Astrocyte of the spinal cord (primary cell): Measurements from ENCODE around the gene RHBDL3.

Source experiments
- DNase-seq: peaks from one replicate; pipeline ENCODE4 v3.0.0; 2011; ENCODE audit warnings: low read depth, low spot score
- H3K4me3 ChIP-seq: 2 replicates; pipeline ENCODE4 v1.5.1; 2011; ENCODE audit warnings: low read depth, mild to moderate bottlenecking, low read length, moderate library complexity
- in situ Hi-C: cut with HindIII; loops from 2 replicates; pipeline ENCODE4 v1.10.0; 2017; ENCODE audit warnings: low sequenced_read_pairs
- TF ChIP-seq, protein P1 (sequence below): IDR thresholded peaks from 2 replicates; pipeline ENCODE4 v1.5.1; 2012; ENCODE audit warnings: low read depth, mild to moderate bottlenecking, low read length, inconsistent platforms

RHBDL3 gene

DNA sequence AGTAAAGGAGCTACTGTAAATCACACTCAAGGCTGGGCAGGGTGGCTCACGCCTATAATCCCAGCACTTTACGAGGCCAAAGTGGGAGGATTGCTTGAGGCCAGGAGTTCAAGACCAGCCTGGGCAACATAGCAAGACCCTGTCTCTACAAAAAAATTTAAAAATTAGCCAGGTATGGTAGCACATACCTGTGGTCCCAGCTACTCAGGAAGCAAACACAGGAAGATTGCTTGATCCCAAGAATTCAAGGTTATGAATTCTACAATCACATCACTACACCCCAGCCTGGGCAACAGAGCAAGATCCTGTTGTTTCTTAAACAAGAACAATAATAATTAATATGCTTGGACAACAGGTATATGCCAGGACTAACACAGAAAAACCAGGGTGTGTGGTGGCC is 13.2 kb downstream of the RHBDL3 start:
- no peak overlapping the region for H3K4me3 ChIP-seq
- in situ Hi-C loops = no loop called here
- TF ChIP-seq, protein P1, sequence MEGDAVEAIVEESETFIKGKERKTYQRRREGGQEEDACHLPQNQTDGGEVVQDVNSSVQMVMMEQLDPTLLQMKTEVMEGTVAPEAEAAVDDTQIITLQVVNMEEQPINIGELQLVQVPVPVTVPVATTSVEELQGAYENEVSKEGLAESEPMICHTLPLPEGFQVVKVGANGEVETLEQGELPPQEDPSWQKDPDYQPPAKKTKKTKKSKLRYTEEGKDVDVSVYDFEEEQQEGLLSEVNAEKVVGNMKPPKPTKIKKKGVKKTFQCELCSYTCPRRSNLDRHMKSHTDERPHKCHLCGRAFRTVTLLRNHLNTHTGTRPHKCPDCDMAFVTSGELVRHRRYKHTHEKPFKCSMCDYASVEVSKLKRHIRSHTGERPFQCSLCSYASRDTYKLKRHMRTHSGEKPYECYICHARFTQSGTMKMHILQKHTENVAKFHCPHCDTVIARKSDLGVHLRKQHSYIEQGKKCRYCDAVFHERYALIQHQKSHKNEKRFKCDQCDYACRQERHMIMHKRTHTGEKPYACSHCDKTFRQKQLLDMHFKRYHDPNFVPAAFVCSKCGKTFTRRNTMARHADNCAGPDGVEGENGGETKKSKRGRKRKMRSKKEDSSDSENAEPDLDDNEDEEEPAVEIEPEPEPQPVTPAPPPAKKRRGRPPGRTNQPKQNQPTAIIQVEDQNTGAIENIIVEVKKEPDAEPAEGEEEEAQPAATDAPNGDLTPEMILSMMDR = no peak
- no peak for DNase-seq

DNA sequence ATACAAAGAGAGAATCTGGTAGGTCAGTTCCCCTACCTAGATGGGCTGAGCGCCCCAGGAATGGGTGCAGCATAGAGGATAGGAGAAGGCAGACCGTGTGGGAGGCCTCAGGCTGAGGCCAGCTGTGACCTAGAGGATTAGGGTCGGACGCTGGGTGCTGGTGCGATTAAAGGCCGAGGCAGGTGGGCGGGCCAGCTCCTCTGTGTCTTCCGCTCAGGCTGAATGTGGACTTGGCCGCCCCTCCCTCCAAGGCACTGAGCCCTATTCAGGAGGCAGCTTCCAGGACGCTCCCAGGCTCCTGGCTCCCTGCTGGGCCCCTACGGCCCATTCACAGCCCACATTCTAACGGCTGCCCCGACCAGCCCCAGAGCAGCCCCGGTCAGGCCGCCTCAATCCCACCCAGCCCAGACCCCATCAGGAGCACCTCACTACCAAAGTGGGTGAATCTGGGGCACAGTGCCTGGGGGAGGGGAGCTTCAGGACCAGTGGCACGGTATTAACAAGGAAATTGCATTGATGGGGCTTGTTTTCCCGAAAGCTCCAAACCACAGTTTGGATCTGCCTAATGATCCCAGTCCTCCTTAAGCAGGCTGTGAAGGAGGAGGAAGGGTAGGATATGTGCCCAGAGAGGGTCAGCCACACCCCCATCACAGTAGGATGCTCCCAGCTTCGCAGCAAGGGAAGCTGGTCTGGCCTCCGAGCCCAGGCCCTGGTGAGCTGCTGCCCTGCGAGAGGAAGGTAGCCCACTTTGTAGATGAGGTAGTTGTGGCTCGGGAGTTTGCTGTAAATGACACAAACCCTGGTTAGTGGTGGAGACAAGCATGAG is 14.5 kb downstream of the RHBDL3 start:
- in situ Hi-C loops = no loop called here
- DNase-seq = no peak
- TF ChIP-seq, protein P1 = no peak
- no peak overlapping the region for H3K4me3 ChIP-seq

DNA sequence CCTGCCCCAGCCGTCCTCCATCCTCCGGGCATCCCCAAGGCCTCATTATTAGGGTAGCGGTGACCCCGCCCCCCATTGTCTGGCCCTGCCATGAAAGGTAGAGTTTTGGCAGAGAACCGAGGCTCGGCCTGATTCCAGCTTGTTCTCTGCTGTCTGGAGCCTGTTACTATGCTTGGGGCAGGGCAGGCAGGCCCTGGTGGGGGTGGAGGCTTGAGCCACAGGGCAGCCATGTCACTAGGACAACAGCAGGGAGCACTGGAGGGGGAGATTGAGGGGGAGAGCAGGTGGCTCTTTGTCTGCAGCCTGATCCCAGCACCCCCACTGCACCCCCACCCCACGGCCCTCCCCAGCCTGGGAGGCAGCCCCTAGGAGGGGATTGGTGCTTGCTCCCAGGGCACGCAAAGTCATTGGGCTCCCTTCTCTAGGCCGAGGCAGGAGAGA is 15.4 kb downstream of the RHBDL3 start:
- TF ChIP-seq, protein P1 = no peak
- in situ Hi-C loops = no loop called here
- H3K4me3 ChIP-seq = no peak overlapping the region
- no peak for DNase-seq

DNA sequence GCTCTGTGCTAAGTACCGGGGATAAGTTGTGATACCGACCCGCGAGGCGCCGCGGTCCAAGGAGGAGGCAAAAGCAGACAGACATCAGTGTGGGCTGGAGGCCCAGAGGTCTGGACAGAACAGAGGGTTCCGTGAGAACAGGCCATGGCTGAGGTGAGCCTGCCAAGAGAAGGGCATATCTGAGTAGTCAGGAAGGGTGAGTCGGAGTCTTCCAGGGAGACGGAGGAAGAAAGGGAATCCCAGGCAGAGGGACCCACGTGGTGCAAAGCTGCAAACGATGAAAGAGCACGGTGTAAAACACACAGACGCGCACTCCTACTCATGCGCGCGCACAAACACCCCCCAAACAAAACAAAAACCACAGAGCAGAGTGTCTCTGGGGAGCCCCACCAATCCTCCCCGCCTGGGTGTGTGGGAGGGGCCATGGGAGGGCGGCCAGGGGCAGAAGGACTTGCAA is 18.1 kb downstream of the RHBDL3 start:
- TF ChIP-seq, protein P1 = no peak
- H3K4me3 ChIP-seq = no peak overlapping the region
- in situ Hi-C loops = no loop called here
- DNase-seq = no peak

DNA sequence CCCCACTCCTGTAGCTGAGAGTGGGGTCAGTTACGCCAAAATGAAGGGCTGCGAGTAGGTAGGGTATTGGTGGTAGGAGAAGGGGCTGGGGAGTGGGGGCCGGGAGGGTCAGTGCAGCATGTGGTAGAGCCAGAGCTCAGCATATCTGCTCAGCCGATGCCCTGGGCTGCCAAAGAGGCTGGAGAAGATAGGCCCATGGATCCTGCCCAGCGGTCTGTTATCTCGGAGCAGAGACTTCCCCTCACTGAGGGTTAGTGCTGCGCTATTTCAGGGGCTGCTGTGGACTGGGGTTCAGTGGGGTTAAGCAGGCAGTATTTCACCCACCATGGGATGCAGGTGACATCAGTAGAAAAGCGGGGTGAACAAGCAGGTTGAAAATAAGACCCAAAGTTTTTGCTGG is 19.7 kb downstream of the RHBDL3 start:
- in situ Hi-C loops = no loop called here
- DNase-seq = no peak
- TF ChIP-seq, protein P1 = no peak
- H3K4me3 ChIP-seq = no peak overlapping the region

DNA sequence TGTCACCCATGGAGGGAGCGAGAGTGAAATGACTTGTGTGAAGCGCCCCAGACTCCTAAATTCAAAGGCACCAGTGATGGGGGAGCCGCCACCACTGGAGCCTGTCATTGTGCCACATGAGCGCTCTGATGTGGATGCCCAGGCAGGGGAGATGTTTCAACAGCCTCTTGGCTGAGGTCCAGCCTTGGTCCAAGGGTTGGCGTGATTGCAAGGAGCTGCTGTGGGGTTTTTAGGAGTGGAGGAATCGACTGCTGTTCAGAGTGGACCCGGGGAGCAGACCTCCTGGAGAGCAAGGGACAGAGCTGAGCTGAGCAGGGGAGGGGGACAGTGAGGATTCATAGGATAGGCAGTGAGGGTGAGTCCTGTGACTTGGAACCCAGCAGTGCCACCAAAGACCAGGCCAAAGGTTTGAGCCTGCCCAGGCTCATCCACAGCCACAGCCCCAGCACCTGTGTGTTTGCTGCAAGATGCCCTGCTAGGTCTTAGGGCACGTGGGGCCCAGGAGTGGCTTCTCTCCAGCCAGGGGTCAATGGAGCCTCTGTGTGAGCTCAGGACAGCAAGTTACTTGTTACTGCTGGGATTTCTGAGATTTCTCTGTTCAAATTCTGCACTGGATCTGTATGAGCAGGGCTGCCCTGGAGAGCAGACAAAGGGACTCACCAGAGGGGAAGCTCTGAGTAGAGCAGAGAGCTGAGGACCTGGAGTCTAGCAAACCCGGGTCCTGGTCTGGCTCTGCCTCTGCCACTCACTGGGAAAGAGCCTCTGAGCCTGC is 20.3 kb downstream of the RHBDL3 start:
- TF ChIP-seq, protein P1 = no peak
- no peak overlapping the region for H3K4me3 ChIP-seq
- no peak for DNase-seq
- in situ Hi-C loops = no loop called here
